Liver (tissue), 3 donors: ENCODE measurements around the gene RAPGEF6.

ENCODE experiments used
- FOXA2 ChIP-seq: IDR thresholded peaks from 2 replicates; pipeline ENCODE4 v1.6.1; 2016; ENCODE audit warnings: antibody characterized with exemption
- HNF4G ChIP-seq: IDR thresholded peaks from 2 replicates; pipeline ENCODE4 v1.6.1; 2016; ENCODE audit warnings: antibody characterized with exemption
- NR2F2 ChIP-seq: IDR thresholded peaks from 2 replicates; pipeline ENCODE4 v1.6.1; 2016; ENCODE audit warnings: antibody characterized with exemption
- TAF1 ChIP-seq: conservative IDR thresholded peaks from 2 replicates; pipeline ENCODE4 v1.6.1; 2016; ENCODE audit warnings: antibody characterized with exemption, mild to moderate bottlenecking
- YY1 ChIP-seq: IDR thresholded peaks from 2 replicates; pipeline ENCODE4 v1.6.1; 2016; ENCODE audit warnings: antibody characterized with exemption, mild to moderate bottlenecking
- TF ChIP-seq, protein P1 (sequence below): fragments of 150-350 bp; IDR thresholded peaks from 2 replicates; pipeline ENCODE4 v1.5.1; 2017; ENCODE audit warnings: improper control_type of control experiment, low read depth, low read length; ENCODE audit not compliant: missing input control
- TF ChIP-seq, protein P2 (sequence below): IDR thresholded peaks from 2 replicates; pipeline ENCODE4 v1.6.1; 2016; ENCODE audit warnings: antibody characterized with exemption
- TF ChIP-seq, protein P3 (sequence below): IDR thresholded peaks from 2 replicates; pipeline ENCODE4 v1.6.1; 2016; ENCODE audit warnings: antibody characterized with exemption, mild to moderate bottlenecking
- TF ChIP-seq, protein P4 (sequence below): IDR thresholded peaks from 2 replicates; pipeline ENCODE4 v1.6.1; 2016; ENCODE audit warnings: antibody characterized with exemption
- TF ChIP-seq, protein P5 (sequence below): IDR thresholded peaks from 2 replicates; pipeline ENCODE4 v1.6.1; 2016; ENCODE audit warnings: antibody characterized with exemption
- donor health status: healthy.
- donor health status: healthy.

DNA sequence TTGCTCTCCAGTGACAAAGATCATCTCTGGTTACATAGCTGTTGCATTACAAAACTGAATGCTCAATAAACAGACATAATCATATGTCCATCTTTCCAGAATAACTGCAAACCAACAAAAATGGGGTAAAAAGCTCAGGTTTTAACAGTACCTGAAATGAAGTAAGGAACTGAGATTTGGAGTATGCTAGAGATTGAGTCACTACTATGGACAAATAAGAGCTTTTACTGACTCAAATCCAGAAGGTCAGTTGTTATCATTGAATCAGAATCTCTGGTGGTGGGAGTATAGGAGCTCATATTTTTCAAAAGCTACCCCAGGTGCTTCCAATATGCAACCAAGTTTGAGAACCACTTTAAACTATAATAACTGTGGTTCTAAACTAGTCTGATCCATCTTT lies 4.1 kb upstream of the RAPGEF6 start:
- TF ChIP-seq, protein P1, sequence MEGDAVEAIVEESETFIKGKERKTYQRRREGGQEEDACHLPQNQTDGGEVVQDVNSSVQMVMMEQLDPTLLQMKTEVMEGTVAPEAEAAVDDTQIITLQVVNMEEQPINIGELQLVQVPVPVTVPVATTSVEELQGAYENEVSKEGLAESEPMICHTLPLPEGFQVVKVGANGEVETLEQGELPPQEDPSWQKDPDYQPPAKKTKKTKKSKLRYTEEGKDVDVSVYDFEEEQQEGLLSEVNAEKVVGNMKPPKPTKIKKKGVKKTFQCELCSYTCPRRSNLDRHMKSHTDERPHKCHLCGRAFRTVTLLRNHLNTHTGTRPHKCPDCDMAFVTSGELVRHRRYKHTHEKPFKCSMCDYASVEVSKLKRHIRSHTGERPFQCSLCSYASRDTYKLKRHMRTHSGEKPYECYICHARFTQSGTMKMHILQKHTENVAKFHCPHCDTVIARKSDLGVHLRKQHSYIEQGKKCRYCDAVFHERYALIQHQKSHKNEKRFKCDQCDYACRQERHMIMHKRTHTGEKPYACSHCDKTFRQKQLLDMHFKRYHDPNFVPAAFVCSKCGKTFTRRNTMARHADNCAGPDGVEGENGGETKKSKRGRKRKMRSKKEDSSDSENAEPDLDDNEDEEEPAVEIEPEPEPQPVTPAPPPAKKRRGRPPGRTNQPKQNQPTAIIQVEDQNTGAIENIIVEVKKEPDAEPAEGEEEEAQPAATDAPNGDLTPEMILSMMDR, result no peak
- TF ChIP-seq, protein P2, sequence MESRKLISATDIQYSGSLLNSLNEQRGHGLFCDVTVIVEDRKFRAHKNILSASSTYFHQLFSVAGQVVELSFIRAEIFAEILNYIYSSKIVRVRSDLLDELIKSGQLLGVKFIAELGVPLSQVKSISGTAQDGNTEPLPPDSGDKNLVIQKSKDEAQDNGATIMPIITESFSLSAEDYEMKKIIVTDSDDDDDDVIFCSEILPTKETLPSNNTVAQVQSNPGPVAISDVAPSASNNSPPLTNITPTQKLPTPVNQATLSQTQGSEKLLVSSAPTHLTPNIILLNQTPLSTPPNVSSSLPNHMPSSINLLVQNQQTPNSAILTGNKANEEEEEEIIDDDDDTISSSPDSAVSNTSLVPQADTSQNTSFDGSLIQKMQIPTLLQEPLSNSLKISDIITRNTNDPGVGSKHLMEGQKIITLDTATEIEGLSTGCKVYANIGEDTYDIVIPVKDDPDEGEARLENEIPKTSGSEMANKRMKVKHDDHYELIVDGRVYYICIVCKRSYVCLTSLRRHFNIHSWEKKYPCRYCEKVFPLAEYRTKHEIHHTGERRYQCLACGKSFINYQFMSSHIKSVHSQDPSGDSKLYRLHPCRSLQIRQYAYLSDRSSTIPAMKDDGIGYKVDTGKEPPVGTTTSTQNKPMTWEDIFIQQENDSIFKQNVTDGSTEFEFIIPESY, result no peak
- TF ChIP-seq, protein P3, sequence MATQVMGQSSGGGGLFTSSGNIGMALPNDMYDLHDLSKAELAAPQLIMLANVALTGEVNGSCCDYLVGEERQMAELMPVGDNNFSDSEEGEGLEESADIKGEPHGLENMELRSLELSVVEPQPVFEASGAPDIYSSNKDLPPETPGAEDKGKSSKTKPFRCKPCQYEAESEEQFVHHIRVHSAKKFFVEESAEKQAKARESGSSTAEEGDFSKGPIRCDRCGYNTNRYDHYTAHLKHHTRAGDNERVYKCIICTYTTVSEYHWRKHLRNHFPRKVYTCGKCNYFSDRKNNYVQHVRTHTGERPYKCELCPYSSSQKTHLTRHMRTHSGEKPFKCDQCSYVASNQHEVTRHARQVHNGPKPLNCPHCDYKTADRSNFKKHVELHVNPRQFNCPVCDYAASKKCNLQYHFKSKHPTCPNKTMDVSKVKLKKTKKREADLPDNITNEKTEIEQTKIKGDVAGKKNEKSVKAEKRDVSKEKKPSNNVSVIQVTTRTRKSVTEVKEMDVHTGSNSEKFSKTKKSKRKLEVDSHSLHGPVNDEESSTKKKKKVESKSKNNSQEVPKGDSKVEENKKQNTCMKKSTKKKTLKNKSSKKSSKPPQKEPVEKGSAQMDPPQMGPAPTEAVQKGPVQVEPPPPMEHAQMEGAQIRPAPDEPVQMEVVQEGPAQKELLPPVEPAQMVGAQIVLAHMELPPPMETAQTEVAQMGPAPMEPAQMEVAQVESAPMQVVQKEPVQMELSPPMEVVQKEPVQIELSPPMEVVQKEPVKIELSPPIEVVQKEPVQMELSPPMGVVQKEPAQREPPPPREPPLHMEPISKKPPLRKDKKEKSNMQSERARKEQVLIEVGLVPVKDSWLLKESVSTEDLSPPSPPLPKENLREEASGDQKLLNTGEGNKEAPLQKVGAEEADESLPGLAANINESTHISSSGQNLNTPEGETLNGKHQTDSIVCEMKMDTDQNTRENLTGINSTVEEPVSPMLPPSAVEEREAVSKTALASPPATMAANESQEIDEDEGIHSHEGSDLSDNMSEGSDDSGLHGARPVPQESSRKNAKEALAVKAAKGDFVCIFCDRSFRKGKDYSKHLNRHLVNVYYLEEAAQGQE, result no peak
- TF ChIP-seq NR2F2 (no peak), FOXA2 (no peak), TAF1 (no peak), YY1 (no peak), HNF4G (no peak)
- TF ChIP-seq, protein P4, sequence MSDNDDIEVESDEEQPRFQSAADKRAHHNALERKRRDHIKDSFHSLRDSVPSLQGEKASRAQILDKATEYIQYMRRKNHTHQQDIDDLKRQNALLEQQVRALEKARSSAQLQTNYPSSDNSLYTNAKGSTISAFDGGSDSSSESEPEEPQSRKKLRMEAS, result no peak
- TF ChIP-seq, protein P5, sequence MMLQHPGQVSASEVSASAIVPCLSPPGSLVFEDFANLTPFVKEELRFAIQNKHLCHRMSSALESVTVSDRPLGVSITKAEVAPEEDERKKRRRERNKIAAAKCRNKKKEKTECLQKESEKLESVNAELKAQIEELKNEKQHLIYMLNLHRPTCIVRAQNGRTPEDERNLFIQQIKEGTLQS, result no peak
